ENCODE results near the gene CCL3.
"Not testable (repeated sequence)": the region's sequence is repeated elsewhere in the genome, so short reads cannot be mapped to it uniquely, and the experiment has no call there.

CCL3 gene

GRCh38 chr17:36095992-36096391 lies 6.0 kb upstream of the CCL3 start:
- DNase-seq (ENCODE audit: low read depth), result no peak
- no peak for TF ChIP-seq CTCF (conservative IDR thresholded peaks at IDR 0.05; ENCODE audit: low read depth, low read length)
- H3K4me3 ChIP-seq (ENCODE audit: low read length), result no peak overlapping the region

GRCh38 chr17:36094746-36095145 lies 4.8 kb upstream of the CCL3 start:
- TF ChIP-seq CTCF (conservative IDR thresholded peaks at IDR 0.05; ENCODE audit: low read depth, low read length), result no peak
- DNase-seq (ENCODE audit: low read depth), result no peak
- H3K4me3 ChIP-seq (ENCODE audit: low read length), result no peak overlapping the region

- no peak for DNase-seq (ENCODE audit: low read depth)
- H3K4me3 ChIP-seq (ENCODE audit: low read length), result no peak overlapping the region
- no peak for TF ChIP-seq CTCF (conservative IDR thresholded peaks at IDR 0.05; ENCODE audit: low read depth, low read length)
Measured at GRCh38 chr17:36094232-36094631, 4.3 kb upstream of the CCL3 start.

- not testable (repeated sequence) for DNase-seq (ENCODE audit: low read depth); H3K4me3 ChIP-seq (ENCODE audit: low read length)
Measured at GRCh38 chr17:36092715-36093114, 2.8 kb upstream of the CCL3 start.

GRCh38 chr17:36092230-36092629 lies 2.3 kb upstream of the CCL3 start:
- H3K4me3 ChIP-seq (ENCODE audit: low read length), result no peak overlapping the region
- TF ChIP-seq CTCF (conservative IDR thresholded peaks at IDR 0.05; ENCODE audit: low read depth, low read length), result no peak
- DNase-seq (ENCODE audit: low read depth), result no peak

GRCh38 chr17:36089339-36089865 lies 541 bp downstream of the CCL3 start:
- no peak for TF ChIP-seq CTCF (conservative IDR thresholded peaks at IDR 0.05; ENCODE audit: low read depth, low read length)
- no peak overlapping the region for H3K4me3 ChIP-seq (ENCODE audit: low read length)
- no peak for DNase-seq (ENCODE audit: low read depth)

- DNase-seq (ENCODE audit: low read depth), result no peak
- TF ChIP-seq CTCF (conservative IDR thresholded peaks at IDR 0.05; ENCODE audit: low read depth, low read length), result no peak
- H3K4me3 ChIP-seq (ENCODE audit: low read length), result no peak overlapping the region
Measured at GRCh38 chr17:36088670-36089338, 1.1 kb downstream of the CCL3 start.

- not testable (repeated sequence) for H3K4me3 ChIP-seq (ENCODE audit: low read length); DNase-seq (ENCODE audit: low read depth)
Measured at GRCh38 chr17:36087897-36088572, 1.9 kb downstream of the CCL3 start.

- DNase-seq (ENCODE audit: low read depth); H3K4me3 ChIP-seq (ENCODE audit: low read length): not testable (repeated sequence)
Measured at GRCh38 chr17:36087471-36087870, 2.5 kb downstream of the CCL3 start.
